Occipital lobe (tissue), 2 donors: Measurements from ENCODE around the gene TSHZ2. TPM values are rescaled to one million over a fixed set of nuclear protein-coding genes. Genes with fewer than 3 reads are reported as not detected.
"Not testable (repeated sequence)": the region's sequence is repeated elsewhere in the genome, so short reads cannot be mapped to it uniquely, and the experiment has no call there.

Experiments used
- DNase-seq: peaks from one replicate; lab custom pipeline; 2025; lab: John Stamatoyannopoulos, UW
- total RNA-seq: library from RNA; depleted of rRNA; stranded (reverse); fragments of >200 nt; gene quantifications from one replicate; pipeline ENCODE4 v1.2.3, GENCODE V29; 2014

The TSHZ2 gene
- total RNA-seq, 1 donor from 2014 or later = 0.31 TPM

DNA sequence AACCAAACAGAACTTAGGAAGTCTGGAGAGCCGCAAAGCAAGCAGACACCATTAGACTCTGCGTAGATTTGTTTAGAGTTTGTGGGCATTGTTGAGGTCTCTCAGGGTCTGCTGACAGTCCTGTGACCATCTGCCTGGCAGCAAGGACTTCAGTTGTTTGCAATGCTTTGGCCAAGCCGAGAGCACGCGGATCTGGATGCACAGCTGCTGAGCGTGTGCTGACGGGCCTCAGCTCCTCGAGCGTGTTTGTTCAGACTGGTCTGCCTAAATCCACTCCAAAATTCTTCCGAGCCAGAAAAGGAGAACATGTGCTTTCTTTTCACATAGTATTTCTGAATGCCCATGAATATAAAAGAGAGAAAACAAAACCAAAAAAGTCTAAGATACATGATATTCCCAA lies 462.5 kb downstream of the TSHZ2 start:
- no peak for DNase-seq

DNA sequence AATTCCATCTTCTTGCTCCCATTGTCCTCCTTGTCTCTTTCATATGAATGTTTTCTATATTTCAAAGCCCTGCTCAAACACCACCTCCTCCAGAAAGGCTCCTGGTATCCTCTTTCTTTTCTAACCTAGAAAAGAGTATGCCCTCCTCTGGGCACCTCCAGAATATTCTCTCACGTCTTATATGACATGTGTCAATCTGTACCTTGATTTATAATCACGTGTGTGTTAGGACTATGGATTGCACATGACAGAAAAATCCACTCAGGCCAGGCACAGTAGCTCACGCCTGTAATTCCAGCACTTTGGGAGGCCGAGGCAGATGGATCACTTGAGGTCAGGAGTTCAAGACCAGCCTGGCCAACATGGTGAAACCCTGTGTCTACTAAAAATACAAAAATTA lies 464.8 kb downstream of the TSHZ2 start:
- DNase-seq = not testable (repeated sequence)

DNA sequence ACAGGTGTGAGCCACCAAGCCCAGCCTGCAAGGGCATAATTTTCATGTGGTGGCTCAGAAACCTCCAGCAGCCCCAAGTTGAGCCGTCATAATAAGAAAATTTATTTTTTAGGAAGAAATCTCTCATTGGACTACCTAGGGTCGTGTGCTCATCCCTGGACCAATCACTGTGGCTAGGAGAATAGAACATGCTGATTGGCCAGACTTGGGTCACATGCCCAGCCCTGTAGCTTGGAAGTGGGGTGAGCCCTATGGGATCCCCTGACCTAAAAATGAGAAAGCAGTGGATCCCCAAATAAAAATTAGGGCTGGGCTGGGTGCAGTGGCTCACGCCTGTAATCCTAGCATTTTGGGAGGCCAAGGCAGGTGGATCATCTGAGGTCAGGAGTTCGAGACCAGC lies 466.2 kb downstream of the TSHZ2 start:
- no peak for DNase-seq

DNA sequence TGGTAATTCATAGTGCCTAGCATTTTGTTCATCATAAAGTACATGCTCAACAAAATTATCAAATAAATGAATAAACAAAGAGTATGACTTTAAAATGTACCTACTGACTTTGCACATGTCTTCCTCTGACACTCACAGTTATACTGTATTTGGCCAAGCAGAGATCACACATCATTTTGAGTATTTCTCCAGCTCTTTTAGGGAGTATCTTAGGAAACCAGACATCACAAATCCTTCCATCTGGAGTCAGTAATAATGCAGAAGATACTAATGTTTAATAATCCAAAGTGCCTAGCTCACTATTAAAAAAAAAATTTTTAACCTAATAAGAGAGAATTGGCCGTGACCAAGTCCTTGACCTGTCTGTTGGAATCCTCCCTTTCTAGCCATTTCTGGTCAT lies 466.9 kb downstream of the TSHZ2 start:
- DNase-seq = no peak

DNA sequence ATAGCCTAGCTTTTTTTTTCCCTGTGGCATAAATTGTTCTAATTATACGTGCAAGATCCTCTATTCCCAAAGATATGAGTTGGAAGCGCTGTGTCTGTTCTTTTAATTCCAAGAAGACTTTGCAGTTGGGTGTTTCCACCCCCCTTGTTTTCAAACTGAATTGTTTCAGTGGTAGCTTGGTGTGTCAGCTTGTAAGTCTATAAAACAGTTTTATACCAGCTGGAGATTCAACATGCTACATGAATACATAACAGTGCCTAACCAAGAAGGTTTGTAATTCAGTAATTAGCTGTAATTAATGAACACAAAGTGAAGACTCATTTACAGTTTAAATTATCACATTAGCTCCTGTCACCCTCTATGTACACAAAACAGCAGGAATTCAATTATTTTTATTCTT lies 467.5 kb downstream of the TSHZ2 start:
- DNase-seq = no peak

DNA sequence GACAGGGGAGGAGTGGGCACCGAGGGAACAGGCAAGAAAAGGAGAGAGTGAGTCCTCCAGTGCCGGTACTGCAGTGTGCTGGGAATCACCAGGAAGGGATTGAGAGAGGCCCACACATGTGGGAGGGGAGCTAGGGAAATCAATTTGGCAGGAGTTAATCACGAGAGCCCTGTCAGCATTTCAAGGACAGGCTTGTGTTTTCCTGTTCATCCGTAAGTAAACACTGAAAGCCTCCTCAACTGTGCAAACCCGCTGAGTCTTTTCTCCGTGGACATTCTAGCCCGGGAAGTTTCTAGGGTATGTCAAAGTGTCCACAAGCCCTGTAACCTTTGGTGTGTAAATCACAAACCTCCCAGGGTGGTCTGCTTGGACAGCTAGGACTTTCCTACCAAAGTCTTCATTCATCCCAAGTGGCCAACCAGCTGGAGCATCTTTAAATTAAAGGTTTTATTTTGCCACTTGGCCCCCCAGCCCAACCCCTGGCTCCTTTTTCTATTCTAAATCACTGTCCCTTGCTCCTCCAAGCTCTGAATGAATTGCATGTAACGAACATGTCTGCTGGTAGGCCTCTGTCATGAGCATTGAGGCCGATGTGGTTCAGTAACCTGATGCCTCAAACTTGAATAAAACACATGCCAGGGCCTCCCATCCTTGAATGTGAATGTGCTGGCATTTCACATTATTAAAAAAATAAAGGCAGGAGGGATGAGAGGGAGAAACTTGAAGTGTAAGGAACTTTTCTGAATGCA lies 472.4 kb downstream of the TSHZ2 start:
- DNase-seq = no peak

DNA sequence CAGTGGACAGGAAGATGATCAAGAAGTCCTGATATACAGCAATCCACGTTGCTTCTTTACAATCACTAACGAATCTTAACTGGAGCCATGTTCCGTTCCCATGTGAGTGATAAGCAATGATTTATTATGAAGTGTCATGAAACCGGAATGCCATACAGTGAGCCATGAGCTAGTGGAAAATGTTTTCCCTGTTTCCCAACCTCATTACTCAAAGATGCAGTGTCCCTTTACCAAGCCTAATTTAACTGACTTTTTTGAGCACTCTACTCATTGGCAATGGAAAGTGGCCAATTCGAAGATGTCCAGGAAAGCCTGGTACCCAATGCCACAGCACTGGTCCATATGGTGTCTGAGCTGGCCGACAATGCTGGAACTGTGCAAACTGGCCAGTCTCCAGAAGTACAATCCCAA lies 473.2 kb downstream of the TSHZ2 start:
- DNase-seq = no peak

DNA sequence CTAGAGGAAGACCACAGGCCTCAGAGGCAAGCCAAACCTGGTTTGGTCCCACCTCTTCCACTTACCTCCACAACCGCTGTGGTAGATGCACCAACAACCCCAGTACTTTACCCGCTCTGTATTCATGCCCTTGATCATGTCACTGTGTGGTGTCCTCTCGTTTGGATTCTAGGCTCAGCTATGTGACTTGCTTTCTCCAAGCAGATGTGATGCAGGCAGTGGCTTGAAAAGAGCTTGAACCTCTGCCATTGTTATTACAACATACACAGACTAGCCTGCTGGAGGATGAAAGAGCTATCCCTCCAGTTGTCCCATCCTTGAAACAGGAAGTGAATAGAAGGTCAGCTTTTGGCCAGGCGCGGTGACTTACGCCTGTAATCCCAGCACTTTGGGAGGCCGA lies 473.8 kb downstream of the TSHZ2 start:
- DNase-seq = no peak

DNA sequence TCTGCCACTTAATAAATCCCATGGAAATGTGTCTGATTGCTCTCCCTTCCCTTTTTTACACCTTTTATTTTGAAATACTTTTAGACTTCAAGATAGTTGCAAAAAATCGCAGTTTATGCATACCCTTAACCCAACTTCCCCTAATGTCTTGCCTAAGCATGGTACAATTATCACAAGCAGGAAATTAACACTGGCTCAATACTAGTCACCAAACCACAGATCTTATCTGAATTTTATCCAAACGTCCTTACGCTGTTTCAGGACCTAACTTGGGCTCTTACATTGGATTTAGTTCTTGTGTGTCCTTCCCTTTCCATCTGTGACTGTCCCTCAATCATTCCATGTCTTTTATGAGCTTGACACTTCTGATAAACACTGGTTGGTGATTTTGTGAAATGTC lies 475.2 kb downstream of the TSHZ2 start:
- no peak for DNase-seq

DNA sequence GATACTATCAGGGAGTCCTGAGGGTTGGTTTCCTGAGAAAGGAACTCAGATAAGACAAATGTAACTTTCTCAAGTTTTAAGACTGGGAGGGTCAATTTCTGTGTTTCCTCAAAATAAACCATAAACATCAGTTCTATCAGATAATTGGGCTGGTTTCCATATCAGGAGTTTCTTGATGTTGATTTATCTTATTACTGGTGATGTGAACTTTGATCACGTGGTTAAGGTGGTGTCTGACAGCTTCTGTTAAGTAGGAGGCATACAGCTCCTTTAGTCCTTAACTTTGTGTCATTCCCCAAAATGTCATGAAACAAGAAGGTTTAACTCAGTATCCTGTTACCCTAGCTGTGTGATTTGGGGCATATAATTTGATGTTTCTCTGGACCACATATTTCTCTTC lies 476.3 kb downstream of the TSHZ2 start:
- DNase-seq = no peak

DNA sequence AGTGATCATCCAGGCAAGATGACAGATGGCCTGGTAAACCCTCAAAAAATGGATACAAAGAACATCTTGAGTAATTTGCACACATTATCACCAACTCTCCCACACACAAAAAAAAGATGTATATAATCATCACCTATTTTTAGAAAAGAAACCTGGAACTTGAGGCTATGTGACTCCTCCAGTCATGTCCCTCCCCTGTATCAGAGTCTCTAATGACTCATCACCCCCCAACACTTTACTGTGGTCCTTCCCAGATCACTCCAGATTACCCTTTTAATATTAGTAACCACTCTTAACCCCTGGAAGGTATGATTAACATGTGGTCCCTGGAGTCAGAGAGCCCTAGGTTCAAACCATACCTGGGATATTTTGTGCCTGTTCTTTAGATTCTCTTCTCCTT lies 476.7 kb downstream of the TSHZ2 start:
- no peak for DNase-seq

DNA sequence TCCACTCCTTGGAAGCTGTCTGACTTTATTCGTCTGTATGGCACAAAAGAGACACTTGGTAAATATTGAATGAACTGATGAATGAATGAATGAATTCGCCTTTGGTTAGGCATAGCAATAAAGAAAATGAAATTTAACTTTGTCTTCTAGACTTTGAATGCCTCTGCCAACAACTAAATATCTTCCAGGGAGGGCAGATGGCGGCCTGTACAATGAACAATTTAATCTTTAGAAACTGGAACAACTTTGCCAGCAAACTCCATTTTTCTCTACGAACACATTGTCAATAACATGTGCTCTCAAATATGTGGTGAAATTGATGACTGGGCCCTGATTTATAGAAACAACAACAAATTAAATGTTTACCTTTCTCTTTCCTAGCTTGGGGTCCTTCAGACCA lies 480.9 kb downstream of the TSHZ2 start:
- DNase-seq = no peak

DNA sequence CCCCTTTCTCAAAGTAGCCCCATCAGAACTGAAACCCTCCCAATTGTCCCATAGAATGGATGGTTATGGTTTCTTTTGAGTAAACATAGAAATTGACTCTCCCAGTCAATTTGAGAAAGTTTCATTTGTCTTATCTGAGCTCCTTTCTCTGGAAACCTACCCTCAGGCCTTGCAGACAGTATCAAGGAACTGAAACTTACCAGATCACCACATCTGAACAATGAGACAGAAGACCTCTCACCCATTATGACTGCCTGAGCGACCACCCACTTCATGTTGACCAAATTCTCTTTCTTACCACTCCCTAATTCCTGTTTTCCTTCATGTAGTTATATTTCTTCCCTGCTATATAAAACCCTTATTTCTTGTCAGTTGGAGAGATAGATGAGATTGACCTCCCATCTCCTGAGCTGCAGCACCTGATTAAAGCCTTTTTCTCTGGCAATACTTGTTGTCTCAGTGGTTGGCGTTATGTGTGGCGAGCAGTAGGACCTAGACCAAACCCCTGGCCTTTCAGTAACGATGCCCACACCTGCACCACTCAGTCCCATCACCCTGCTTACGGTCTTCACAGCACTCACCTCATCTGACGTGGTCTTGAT lies 482.6 kb downstream of the TSHZ2 start:
- no peak for DNase-seq

DNA sequence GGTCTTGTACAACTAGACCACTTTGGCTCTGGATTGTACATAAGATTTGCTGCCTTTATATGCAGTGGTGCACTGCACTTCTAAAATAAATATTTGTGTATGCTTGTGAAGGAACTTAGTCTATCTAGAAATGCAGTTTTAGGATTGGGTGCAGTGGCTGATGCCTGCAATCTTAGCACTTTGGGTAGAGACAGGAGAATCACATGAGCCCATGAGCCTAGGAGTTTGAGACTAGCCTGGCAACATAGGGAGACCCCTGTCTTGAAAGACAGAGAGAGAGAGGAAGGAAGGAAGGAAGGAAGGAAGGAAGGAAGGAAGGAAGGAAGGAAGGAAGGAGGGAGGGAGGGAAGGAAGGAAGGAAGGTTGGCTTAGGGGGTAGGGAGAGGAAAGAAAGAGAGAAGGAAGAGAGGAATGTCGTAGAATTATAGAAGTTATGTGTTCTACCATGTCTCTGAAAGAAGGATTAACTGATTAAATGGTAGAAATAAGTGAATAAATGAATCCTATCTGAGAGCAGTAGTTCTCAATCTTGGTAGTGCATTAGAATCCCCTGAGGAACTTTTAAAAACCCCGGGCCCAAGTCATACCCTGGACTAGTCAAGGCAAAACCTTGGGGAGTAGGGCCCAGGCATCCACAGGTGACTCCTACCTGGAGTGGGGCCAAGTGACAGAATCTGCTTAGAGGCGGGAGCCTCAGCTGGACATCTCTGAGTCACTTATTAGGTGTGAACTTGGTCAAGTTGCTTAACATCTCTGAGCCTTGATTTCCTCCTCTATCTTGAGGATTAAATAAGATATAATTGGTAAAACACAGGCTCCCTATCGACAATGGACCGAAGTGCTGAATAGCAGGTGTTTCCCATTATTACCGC lies 491.2 kb downstream of the TSHZ2 start:
- DNase-seq = no peak

DNA sequence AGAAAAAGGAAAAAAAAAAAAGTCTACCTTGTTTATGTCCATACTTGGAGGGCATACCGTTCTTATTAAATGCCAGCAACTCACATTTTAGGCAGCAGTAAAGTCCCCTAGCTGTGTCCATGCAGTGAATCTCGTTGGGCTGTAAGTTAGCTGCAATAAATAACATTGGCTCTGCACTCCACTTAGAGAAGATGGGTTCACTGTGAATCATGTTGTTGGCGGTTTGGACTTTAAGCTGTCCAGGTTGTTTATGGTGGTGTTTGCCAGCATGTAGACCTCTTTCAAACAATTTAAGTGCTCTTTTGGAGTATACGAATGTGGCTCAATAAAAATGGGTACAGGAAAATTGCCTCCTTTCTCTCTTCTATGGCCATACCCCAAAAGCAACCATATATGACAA lies 494.1 kb downstream of the TSHZ2 start:
- no peak for DNase-seq

DNA sequence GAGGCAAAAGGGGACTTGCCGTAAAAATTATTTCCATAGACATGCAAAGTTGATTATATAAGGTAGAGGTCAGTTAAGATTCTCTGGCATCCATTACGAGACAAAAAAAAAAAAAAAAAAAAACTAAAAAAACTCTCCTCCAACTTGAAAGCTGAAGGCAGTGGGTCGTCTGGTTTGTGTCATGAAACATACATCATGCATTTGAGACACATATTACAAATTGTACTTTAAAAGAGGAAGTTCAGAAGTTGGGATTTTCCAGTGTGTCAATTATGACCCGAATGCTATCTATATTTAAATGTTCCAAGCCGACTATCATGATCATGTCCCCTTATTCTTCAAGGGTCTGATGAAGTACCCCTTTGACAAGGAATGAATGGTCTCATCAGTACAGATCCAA lies 496.4 kb downstream of the TSHZ2 start:
- DNase-seq = no peak

DNA sequence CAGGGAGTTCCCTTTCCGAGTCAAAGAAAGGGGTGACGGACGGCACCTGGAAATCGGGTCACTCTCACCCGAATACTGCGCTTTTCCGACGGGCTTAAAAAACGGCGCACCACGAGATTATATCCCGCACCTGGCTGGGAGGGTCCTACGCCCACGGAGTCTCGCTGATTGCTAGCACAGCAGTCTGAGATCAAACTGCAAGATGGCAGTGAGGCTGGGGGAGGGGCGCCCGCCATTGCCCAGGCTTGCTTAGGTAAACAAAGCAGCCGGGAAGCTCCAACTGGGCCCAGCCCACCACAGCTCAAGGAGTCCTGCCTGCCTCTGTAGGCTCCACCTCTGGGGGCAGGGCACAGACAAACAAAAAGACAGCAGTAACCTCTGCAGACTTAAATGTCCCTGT lies 500.7 kb downstream of the TSHZ2 start:
- DNase-seq = not testable (repeated sequence)

DNA sequence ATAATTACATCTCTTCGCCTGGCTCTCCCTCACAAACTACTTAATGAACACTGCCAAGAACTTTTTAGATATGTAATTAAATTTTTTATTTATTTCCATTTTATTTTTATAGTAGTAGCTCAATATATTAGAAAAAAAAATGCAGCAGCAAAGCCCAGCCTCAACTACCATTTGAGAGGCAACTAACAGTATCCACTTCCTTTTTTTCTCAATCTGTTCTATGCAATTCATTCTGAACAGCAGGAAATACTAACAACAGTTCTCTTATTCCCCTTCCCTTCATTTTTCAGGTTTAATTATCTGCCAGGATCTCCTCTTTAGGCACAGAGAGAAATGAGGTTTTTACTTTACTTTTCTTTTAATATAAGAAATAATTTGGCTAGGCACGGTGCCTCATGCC lies 508.8 kb downstream of the TSHZ2 start:
- no peak for DNase-seq

DNA sequence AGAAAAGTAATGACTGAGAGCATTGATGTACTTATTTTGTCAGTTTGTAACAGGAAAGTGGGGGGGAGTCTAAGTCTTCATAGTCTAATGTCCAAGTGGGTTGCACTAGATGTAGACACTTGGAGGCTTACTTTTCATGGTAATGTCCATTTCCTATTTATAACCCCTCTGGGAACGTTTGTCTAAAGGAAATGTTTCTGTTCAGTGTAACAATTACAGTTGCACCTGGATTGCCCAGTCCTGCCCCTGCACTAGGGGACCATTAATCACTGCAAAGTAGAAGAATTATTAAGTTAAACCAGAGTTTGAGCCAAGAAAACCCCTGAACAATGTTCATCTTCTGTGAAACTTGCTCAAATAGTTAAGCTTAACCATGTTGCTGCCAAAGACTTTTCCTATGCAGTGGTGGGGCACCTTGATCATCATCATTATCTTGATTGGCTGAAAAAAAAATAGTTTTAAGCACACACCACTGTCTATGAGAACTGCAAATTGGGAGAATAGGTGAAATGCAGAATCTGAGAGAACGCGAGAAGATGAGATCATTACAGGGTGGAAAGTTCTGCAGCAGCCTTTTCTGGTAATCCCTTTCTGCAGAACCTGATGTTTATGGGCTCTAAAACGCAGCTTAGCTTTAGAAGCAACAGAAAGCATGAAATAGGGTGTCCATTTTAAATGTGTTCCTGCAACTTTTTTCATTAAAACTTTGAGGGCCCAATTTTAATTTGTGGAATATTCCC lies 515.5 kb downstream of the TSHZ2 start:
- no peak for DNase-seq

DNA sequence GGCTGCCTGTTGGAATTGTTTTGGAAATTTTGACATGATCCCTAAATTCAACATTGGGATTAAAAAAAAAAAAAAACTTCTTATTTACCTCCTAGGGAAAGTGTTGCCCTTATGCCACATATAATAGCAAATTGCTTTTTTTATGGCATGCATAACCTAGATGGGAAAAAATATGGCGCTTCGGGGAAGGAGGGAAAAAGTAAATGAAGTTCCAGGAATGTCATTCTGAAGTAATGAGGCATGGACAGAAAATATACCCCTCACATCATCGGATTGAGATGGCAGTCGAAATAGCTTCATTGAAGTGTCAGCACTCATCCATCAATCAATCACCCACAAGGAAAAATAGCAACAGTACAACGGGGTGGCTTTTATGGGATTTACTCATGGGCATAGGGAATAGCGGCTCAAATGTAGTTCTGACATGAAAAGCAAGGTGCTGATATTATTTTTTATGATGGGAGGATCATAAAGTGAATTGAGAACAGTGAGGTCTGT lies 516.7 kb downstream of the TSHZ2 start:
- no peak for DNase-seq

DNA sequence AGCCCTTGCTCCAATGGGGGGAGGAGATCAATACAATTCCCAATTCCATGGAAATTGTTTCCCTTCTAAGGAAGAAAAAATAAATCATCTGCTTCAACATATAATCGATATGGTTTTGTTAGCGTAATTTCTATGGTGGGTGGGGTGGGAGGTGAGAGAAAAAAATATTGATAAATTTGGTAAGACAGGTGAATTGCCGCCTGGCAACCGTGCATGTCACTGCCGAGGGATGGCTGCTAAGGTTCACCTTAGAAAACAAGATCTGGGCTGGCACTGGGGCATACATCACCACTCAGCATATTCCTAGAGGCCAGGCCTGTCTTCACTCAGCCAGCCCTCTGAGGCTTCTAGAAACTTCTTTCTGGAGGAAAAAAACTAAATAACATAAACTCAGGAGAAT lies 517.4 kb downstream of the TSHZ2 start:
- DNase-seq = no peak

DNA sequence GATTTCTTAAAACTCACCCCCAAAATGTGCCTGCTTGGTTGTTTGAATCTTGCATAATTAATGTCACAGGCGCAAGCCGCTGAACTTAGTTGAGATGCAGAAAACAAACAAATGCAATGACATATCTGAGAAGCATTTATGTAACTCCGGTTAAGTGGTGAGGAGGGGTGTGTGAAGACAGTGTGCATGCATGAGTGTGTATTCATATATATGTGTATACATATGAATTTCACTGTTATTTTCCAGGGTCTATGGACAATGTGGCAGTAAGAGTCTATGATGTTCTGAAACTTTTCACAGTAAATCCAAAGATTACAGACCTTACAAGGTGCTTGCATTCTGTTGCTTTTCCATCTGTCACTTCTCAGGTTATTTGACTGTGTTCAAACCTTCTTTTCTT lies 518.5 kb downstream of the TSHZ2 start:
- DNase-seq = no peak
